ENCODE data around the gene UGT1A3.

- TF ChIP-seq CTCF (IDR thresholded peaks at IDR 0.05) (no peak), POLR2A (IDR thresholded peaks at IDR 0.05) (no peak)
Observed at GRCh38 chr2:233818639-233819621, 90.1 kb downstream of the UGT1A3 start.

All from thyroid gland (tissue), 4 donors.